ENCODE results near the gene TMEM119.

GRCh38 chr12:108613548-108613947 is 15.7 kb upstream of the TMEM119 start:
- no peak for TF ChIP-seq CTCF (IDR thresholded peaks at IDR 0.05; ENCODE audit: control extremely low read depth in 1 of 3, insufficient read depth in 1 of 3, low read depth in 1 of 3, low read length in 3 of 3)
- TF ChIP-seq CHD1 (IDR thresholded peaks at IDR 0.05; ENCODE audit: low read depth, low read length) = no peak
- TF ChIP-seq HDAC2 (IDR thresholded peaks at IDR 0.05; ENCODE audit: borderline replicate concordance in 1 of 2, low read depth in 2 of 2, low read length in 2 of 2) = no peak
